GM18870 (cell line): ENCODE results near the gene ZC3H12C.
A peak's percentile ranks its signal among the peaks of the same experiment; 100 is the strongest.
"Not testable (repeated sequence)": the region's sequence is repeated elsewhere in the genome, so short reads cannot be mapped to it uniquely, and the experiment has no call there.

Source experiments
- ATAC-seq: cut with Tn5 transposase; IDR thresholded peaks from one replicate; pipeline ENCODE4 v1.9.1; 2021; ENCODE audit warnings: moderate library complexity; ENCODE audit not compliant: unreplicated experiment

The ZC3H12C gene

GRCh38 chr11:110092515-110093406, at the start of gene ZC3H12C:
Gene ZC3H12C (plus strand): TSS chr11:110093392. CDS start chr11:110093412, 20 bp downstream.
- peak; percentile 36 for ATAC-seq

GRCh38 chr11:110044226-110044968, 48.8 kb upstream of the ZC3H12C start:
- no peak for ATAC-seq

- ATAC-seq: no peak
Measured at GRCh38 chr11:110046775-110047380, 46.3 kb upstream of the ZC3H12C start.

- ATAC-seq: no peak
Measured at GRCh38 chr11:110049501-110050200, 43.5 kb upstream of the ZC3H12C start.

- no peak for ATAC-seq
Measured at GRCh38 chr11:110050201-110050506, 43.0 kb upstream of the ZC3H12C start.

GRCh38 chr11:110053848-110054414, 39.3 kb upstream of the ZC3H12C start:
- ATAC-seq: no peak

- no peak for ATAC-seq
Measured at GRCh38 chr11:110056956-110057355, 36.2 kb upstream of the ZC3H12C start.

GRCh38 chr11:110059706-110060463, 33.3 kb upstream of the ZC3H12C start:
- ATAC-seq: no peak

- ATAC-seq: no peak
Measured at GRCh38 chr11:110061296-110061695, 31.9 kb upstream of the ZC3H12C start.

- ATAC-seq: no peak
Measured at GRCh38 chr11:110062247-110062646, 30.9 kb upstream of the ZC3H12C start.

- ATAC-seq: no peak
Measured at GRCh38 chr11:110065189-110065588, 28.0 kb upstream of the ZC3H12C start.

GRCh38 chr11:110068001-110068400, 25.2 kb upstream of the ZC3H12C start:
- not testable (repeated sequence) for ATAC-seq

- ATAC-seq: peak; percentile 52
Measured at GRCh38 chr11:110069158-110069737, 23.9 kb upstream of the ZC3H12C start.

GRCh38 chr11:110070176-110070575, 23.0 kb upstream of the ZC3H12C start:
- ATAC-seq: no peak

- no peak for ATAC-seq
Measured at GRCh38 chr11:110071197-110071596, 22.0 kb upstream of the ZC3H12C start.

GRCh38 chr11:110072930-110073329, 20.3 kb upstream of the ZC3H12C start:
- ATAC-seq: no peak

GRCh38 chr11:110074499-110074898, 18.7 kb upstream of the ZC3H12C start:
- no peak for ATAC-seq

- ATAC-seq: no peak
Measured at GRCh38 chr11:110075105-110075846, 17.9 kb upstream of the ZC3H12C start.

GRCh38 chr11:110075847-110076208, 17.4 kb upstream of the ZC3H12C start:
- no peak for ATAC-seq
